RKO (cell line): ENCODE measurements around the gene FAM200C.

ENCODE experiments used
- DNase-seq: peaks from one replicate; pipeline ENCODE4 v3.0.0-alpha.2; 2016; ENCODE audit warnings: low spot score

FAM200C gene

GRCh38 chr5:160419458-160420330 is 19.8 kb upstream of the FAM200C start:
- peak; percentile 27 for DNase-seq

GRCh38 chr5:160418561-160419457 is 19.0 kb upstream of the FAM200C start, which contains the start of gene SLU7:
TSS of gene SLU7 (minus strand) at chr5:160419081. CDS start at chr5:160415294, 3,787 bp downstream.
- peak; percentile 94 for DNase-seq

GRCh38 chr5:160398806-160399205 is 1.0 kb downstream of the FAM200C start:
- peak; percentile 74 for DNase-seq

GRCh38 chr5:160397492-160397891 is 2.4 kb downstream of the FAM200C start:
- no peak for DNase-seq

- no peak for DNase-seq
Measured at GRCh38 chr5:160395111-160395510, 4.7 kb downstream of the FAM200C start.

GRCh38 chr5:160390787-160391696 is 8.8 kb downstream of the FAM200C start:
- DNase-seq, result peak; percentile 56

GRCh38 chr5:160387445-160387844 is 12.4 kb downstream of the FAM200C start:
- no peak for DNase-seq

- DNase-seq, result no peak
Measured at GRCh38 chr5:160385496-160385895, 14.4 kb downstream of the FAM200C start.

- no peak for DNase-seq
Measured at GRCh38 chr5:160384681-160385080, 15.2 kb downstream of the FAM200C start.

- DNase-seq, result no peak
Measured at GRCh38 chr5:160382346-160382745, 17.5 kb downstream of the FAM200C start.

- DNase-seq, result no peak
Measured at GRCh38 chr5:160380041-160380440, 19.8 kb downstream of the FAM200C start.

GRCh38 chr5:160379511-160379910 is 20.3 kb downstream of the FAM200C start:
- DNase-seq, result no peak

GRCh38 chr5:160378330-160378729 is 21.5 kb downstream of the FAM200C start:
- no peak for DNase-seq

- DNase-seq, result no peak
Measured at GRCh38 chr5:160377651-160378050, 22.2 kb downstream of the FAM200C start.

GRCh38 chr5:160376416-160376815 is 23.4 kb downstream of the FAM200C start:
- no peak for DNase-seq

GRCh38 chr5:160375701-160376100 is 24.2 kb downstream of the FAM200C start:
- DNase-seq, result no peak

GRCh38 chr5:160375166-160375565 is 24.7 kb downstream of the FAM200C start:
- no peak for DNase-seq

GRCh38 chr5:160371294-160371693 is 28.6 kb downstream of the FAM200C start:
- no peak for DNase-seq

- no peak for DNase-seq
Measured at GRCh38 chr5:160370713-160371034, 29.2 kb downstream of the FAM200C start.

- DNase-seq, result peak; percentile 53
Measured at GRCh38 chr5:160369990-160370712, 29.7 kb downstream of the FAM200C start, which contains the start of gene C1QTNF2. TSS of gene C1QTNF2 (minus strand) at chr5:160370626. CDS start at chr5:160355011, 15,615 bp downstream.

GRCh38 chr5:160367885-160368284 is 32.0 kb downstream of the FAM200C start:
- no peak for DNase-seq
